Activated naive CD4-positive, alpha-beta T cell treated with anti-CD3 and anti-CD28 coated beads for 36 hours (primary cell): ENCODE results near the gene FAM117B. TPM values are rescaled to one million over a fixed set of nuclear protein-coding genes. Genes with fewer than 3 reads are reported as not detected.
A peak's percentile ranks its signal among the peaks of the same experiment; 100 is the strongest.

Experiments used
- CTCF ChIA-PET: fragments of 350-600 bp; sonication (Branson Sonifier 250); formaldehyde crosslinking; loops from one replicate; lab custom pipeline; 2021; ENCODE audit warnings: antibody characterized with exemption; lab: Charles Lee
- DNase-seq: peaks from one replicate; pipeline ENCODE4 v3.0.0-alpha.2; 2020
- H3K27ac Mint-ChIP-seq: one replicate; pipeline ENCODE4 v1.8.0; 2021; ENCODE audit warnings: mild to moderate bottlenecking, mixed read lengths
- H3K27me3 Mint-ChIP-seq: one replicate; pipeline ENCODE4 v1.8.0; 2021; ENCODE audit warnings: low read depth, mixed read lengths
- H3K36me3 Mint-ChIP-seq: one replicate; pipeline ENCODE4 v1.8.0; 2021; ENCODE audit warnings: low read depth, mixed read lengths
- H3K4me1 Mint-ChIP-seq: one replicate; pipeline ENCODE4 v1.8.0; 2021; ENCODE audit warnings: low read depth, mixed read lengths
- H3K4me3 Mint-ChIP-seq: one replicate; pipeline ENCODE4 v1.8.0; 2021; ENCODE audit warnings: mild to moderate bottlenecking, moderate library complexity, mixed read lengths
- H3K9me3 Mint-ChIP-seq: one replicate; pipeline ENCODE4 v1.8.0; 2021; ENCODE audit warnings: mixed read lengths
- intact Hi-C: fragments of 100-400 bp; cut with micrococcal nuclease; formaldehyde crosslinking; loops from one replicate; pipeline ENCODE4 v1.15.1; 2023
- total RNA-seq, 2 experiments: library from RNA; stranded (reverse); gene quantifications; one replicate each; pipeline ENCODE4 v1.2.3, GENCODE V29; 2021

The FAM117B gene
- total RNA-seq, result 10 to 100 TPM; 12.3 to 14.2 TPM

DNA sequence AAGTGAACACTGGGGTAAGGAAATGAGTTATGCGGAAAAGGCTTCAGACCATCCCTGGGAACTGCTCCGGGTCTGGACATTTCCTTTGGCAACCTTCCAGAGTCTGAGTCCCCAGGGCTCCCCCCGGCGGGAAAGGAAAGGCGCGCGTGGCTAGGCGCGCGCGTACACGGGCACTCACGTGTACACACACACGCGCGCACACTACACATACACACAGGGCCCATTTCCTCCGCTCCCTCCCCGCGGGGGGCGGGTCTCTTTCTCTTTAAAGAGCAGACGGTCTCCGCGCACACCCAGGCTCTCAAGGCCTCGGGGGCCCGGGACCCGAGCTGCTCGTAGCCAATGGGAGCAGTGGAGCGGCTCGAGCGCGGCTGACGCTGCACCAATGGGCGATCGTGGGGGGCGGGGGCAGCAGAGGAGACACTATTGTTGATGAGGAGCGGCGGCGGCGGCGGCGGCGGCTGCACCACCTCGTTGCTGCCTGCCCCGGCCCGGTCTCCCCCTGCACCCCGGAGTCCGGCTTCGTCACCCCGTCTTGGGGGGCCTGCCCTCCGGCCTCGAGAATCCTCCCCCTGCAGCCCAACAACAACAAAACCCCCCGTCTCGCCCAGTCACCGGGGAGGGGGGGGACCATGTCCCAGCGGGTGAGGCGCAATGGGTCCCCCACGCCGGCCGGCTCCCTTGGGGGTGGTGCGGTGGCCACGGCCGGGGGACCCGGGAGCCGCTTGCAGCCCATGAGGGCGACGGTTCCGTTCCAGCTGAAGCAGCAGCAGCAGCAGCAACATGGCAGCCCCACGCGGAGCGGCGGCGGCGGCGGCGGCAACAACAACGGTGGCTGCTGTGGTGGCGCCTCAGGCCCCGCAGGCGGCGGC is at the start of gene FAM117B:
Gene FAM117B (plus strand): TSS at position 414 of the 872 bp plus-strand sequence. CDS start 219 bp downstream, at position 633.
- no peaks in the 10 kb centered on the region for H3K36me3 Mint-ChIP-seq
- H3K4me1 Mint-ChIP-seq, result peaks cover 50% of the 10 kb centered on the region
- intact Hi-C loops, result loop anchor here (1.0 to 10.0 kb wide), 17 partner anchors 30 to 1517 kb away; partner anchors contain the start of genes BMPR2, CARF, CD28 and CFLAR
- DNase-seq, result peak; percentile 99
- no peaks in the 10 kb centered on the region for H3K27me3 Mint-ChIP-seq
- CTCF ChIA-PET, result interaction anchor here (0.6 to 5.2 kb wide), 5 partner anchors 33 to 133 kb away, joined by 3 to 21 read pairs (median 4); no protein-coding TSS in a partner anchor
- H3K9me3 Mint-ChIP-seq, result no peaks in the 10 kb centered on the region
- H3K27ac Mint-ChIP-seq, result peak within 1 kb of the TSS; percentile 96
- peak within 1 kb of the TSS; percentile 96 for H3K4me3 Mint-ChIP-seq

DNA sequence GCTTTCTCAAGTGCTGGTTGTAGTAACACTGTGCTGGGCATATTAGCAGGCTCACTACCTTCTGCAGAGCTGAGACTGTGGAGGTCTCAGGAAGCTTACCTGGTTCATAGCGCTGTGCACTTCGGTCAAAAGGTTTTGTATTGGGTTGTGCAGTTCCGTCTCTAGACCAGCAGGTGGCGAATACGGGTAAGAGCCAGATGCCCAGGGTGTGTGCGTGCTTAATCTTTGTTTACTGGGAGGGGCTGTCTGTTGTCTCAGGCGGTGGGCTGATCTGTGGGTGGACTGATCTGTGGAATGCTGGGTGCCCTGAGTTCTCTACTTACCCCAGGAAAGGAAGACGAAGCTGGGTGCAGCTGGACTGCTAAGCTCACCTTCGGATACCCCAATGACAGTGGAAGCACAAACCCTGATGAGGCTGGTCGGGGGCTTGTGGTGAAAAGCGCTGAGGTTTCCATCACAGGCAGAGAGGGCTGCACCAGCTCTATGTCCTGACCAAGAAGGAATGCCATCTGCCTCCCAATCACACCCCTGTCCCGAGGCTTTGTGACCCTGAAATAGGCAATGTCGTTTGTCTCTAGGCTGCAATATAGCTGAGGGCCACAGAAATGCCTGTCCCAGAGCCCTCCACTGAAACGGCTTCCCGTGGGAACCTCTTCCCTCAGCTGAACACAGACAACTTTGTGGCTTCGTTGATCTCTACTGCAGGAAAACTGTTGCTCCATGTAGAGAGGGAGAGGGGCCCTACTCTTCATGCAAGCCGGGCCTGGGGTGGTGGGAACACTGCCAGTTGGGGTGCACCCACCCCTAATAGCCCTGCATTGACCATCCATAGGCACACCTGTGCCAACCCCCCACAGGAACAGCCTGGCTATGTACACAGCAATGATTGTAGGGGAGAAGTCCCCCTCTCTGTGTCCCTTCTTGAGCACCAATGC is 45.9 kb upstream of the FAM117B start:
- no peaks in the 10 kb centered on the region for H3K27me3 Mint-ChIP-seq
- peaks cover 11% of the 10 kb centered on the region for H3K4me1 Mint-ChIP-seq
- H3K4me3 Mint-ChIP-seq, result no peak overlapping the region
- H3K36me3 Mint-ChIP-seq, result no peaks in the 10 kb centered on the region
- no peak overlapping the region for H3K27ac Mint-ChIP-seq
- CTCF ChIA-PET, result interaction anchor here (0.6 to 3.0 kb wide), 30 partner anchors 8 to 964 kb away, joined by 3 to 30 read pairs (median 4); partner anchors contain the start of genes FAM117B, ICA1L and WDR12
- DNase-seq, result peak; percentile 81
- intact Hi-C loops, result loop anchor here (1.0 to 10.0 kb wide), 9 partner anchors 20 to 1226 kb away; partner anchors contain the start of genes CARF, FAM117B and WDR12
- H3K9me3 Mint-ChIP-seq, result peaks cover 4% of the 10 kb centered on the region

GRCh38 chr2:202589582-202589949 is 45.2 kb upstream of the FAM117B start:
- intact Hi-C loops, result loop anchor here (1.0 to 10.0 kb wide), 6 partner anchors 20 to 1225 kb away; partner anchors contain the start of genes CARF and WDR12
- Mint-ChIP-seq H3K27me3 (no peaks in the 10 kb centered on the region), H3K9me3 (no peaks in the 10 kb centered on the region), H3K36me3 (no peaks in the 10 kb centered on the region), H3K4me3 (no peak overlapping the region), H3K4me1 (peaks cover 9% of the 10 kb centered on the region), H3K27ac (no peak overlapping the region)
- CTCF ChIA-PET, result interaction anchor here (0.8 to 3.0 kb wide), 17 partner anchors 9 to 569 kb away, joined by 3 to 30 read pairs (median 4); partner anchors contain the start of genes FAM117B and ICA1L
- DNase-seq, result no peak

DNA sequence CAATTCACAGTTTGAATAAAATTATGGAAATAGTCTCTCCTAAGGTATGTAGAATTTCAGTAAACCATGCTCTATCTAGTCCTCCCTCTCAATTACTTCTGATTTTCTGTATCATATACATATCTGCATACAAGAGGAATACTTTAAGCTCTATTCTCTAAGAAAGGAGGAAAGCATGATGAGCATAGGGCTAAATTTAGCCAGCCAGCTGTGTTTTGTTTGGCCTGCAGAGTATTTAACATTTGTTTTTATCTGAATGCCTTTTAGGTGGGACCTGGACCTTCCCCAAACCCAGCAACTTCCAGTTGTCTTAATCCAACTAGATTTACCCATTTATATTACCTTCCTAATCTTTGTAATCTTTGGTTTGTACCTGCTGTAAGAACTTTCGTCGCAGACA is 42.2 kb upstream of the FAM117B start:
- peaks cover 14% of the 10 kb centered on the region for H3K4me1 Mint-ChIP-seq
- intact Hi-C loops, result no loop called here
- H3K27ac Mint-ChIP-seq, result no peak overlapping the region
- H3K27me3 Mint-ChIP-seq, result no peaks in the 10 kb centered on the region
- CTCF ChIA-PET, result no interaction called here
- no peak for DNase-seq
- H3K4me3 Mint-ChIP-seq, result no peak overlapping the region
- H3K36me3 Mint-ChIP-seq, result no peaks in the 10 kb centered on the region
- H3K9me3 Mint-ChIP-seq, result no peaks in the 10 kb centered on the region

- Mint-ChIP-seq H3K36me3 (no peaks in the 10 kb centered on the region), H3K9me3 (no peaks in the 10 kb centered on the region), H3K27me3 (no peaks in the 10 kb centered on the region), H3K27ac (no peak overlapping the region), H3K4me1 (peaks cover 11% of the 10 kb centered on the region), H3K4me3 (no peak overlapping the region)
- intact Hi-C loops, result no loop called here
- CTCF ChIA-PET, result interaction anchor here (0.6 to 2.1 kb wide), 3 partner anchors 10 to 556 kb away, joined by 3 to 13 read pairs (median 3); no protein-coding TSS in a partner anchor
- DNase-seq, result no peak
Observed at GRCh38 chr2:202599105-202599504, 35.7 kb upstream of the FAM117B start.

DNA sequence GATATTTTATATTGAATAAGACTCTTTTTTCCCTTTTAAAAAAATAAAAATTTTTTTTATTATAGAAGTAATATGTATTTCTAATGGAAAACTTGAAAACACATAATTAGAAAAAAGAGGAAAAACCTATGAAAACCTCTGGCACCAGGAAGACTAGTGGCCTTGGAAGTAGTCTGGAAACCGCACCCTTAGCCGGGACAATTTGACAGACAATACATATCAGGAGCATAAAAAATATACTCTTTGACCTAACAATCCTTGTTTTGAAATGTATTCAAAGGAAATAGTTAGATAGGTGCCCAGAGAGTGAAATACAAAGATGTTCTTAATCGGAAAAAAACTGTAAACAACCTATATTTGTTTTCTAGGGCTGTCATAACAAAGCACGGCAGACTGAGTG is 34.9 kb upstream of the FAM117B start:
- Mint-ChIP-seq H3K4me1 (peaks cover 17% of the 10 kb centered on the region), H3K36me3 (no peaks in the 10 kb centered on the region), H3K27me3 (no peaks in the 10 kb centered on the region), H3K9me3 (no peaks in the 10 kb centered on the region), H3K4me3 (no peak overlapping the region), H3K27ac (no peak overlapping the region)
- intact Hi-C loops, result no loop called here
- CTCF ChIA-PET, result interaction anchor here (1.0 to 3.5 kb wide), 2 partner anchors 11 to 25 kb away, joined by 7 to 25 read pairs; no protein-coding TSS in a partner anchor
- no peak for DNase-seq

DNA sequence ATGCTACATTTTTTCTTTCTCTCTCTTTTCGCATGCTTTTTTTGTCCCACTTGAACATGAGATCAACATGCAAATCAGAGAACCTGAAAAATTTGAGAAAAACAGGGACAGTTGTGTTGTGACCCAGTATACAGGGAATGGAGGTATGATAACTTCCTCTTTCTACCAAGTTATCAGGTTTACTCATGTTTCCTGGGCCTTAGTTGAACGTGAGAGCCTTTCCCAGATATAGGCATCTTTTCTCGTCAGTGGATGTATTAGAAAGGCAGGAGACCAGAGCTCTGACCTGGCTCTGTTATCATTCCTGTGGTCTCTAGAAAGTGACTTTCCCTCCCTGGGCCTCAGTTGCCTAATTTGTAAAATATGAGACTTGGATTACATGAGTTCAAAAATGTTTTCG is 30.1 kb upstream of the FAM117B start:
- Mint-ChIP-seq H3K27ac (peak overlapping the region; percentile 63), H3K9me3 (no peaks in the 10 kb centered on the region), H3K36me3 (no peaks in the 10 kb centered on the region), H3K27me3 (no peaks in the 10 kb centered on the region), H3K4me3 (no peak overlapping the region), H3K4me1 (peaks cover 23% of the 10 kb centered on the region)
- CTCF ChIA-PET, result interaction anchor here (0.7 kb wide), 1 partner anchor 26 kb away, joined by 3 read pairs; no protein-coding TSS in a partner anchor
- DNase-seq, result no peak
- intact Hi-C loops, result loop anchor here (2.0 kb wide), 1 partner anchor 30 kb away; the partner anchor contains the start of gene FAM117B

DNA sequence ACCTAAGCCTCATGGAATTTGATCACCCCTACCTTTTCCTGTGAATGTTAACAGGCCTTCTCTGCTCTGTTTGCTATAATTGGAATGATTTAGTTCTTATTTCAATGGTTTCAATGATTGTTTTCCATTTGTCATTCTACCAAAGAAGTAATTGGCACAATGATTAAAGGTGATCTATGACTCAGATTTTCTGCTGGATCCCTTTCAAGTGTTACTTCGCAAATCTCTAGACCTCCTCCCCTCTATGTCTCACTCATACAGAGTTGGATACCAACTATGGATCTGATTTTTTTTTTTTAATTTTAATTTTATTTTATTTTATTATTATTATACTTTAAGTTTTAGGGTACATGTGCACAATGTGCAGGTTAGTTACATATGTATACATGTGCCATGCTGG is 29.6 kb upstream of the FAM117B start:
- H3K4me3 Mint-ChIP-seq, result no peak overlapping the region
- intact Hi-C loops, result loop anchor here (2.0 kb wide), 1 partner anchor 30 kb away; the partner anchor contains the start of gene FAM117B
- CTCF ChIA-PET, result no interaction called here
- H3K27ac Mint-ChIP-seq, result peak overlapping the region; percentile 63
- H3K9me3 Mint-ChIP-seq, result no peaks in the 10 kb centered on the region
- no peak for DNase-seq
- no peaks in the 10 kb centered on the region for H3K27me3 Mint-ChIP-seq
- H3K36me3 Mint-ChIP-seq, result no peaks in the 10 kb centered on the region
- peaks cover 28% of the 10 kb centered on the region for H3K4me1 Mint-ChIP-seq

GRCh38 chr2:202608142-202608852 is 26.5 kb upstream of the FAM117B start:
- DNase-seq, result no peak
- Mint-ChIP-seq H3K27me3 (no peaks in the 10 kb centered on the region), H3K27ac (no peak overlapping the region), H3K9me3 (no peaks in the 10 kb centered on the region), H3K36me3 (no peaks in the 10 kb centered on the region), H3K4me3 (no peak overlapping the region), H3K4me1 (peaks cover 25% of the 10 kb centered on the region)
- intact Hi-C loops, result no loop called here
- CTCF ChIA-PET, result no interaction called here

- CTCF ChIA-PET, result interaction anchor here (0.7 to 1.4 kb wide), 2 partner anchors 18 to 994 kb away, joined by 3 read pairs; no protein-coding TSS in a partner anchor
Observed at GRCh38 chr2:202609381-202610145, 25.2 kb upstream of the FAM117B start.

More at GRCh38 chr2:202609381-202610145, 25.2 kb upstream of the FAM117B start:
- Mint-ChIP-seq H3K27ac (no peak overlapping the region), H3K4me3 (no peak overlapping the region), H3K36me3 (no peaks in the 10 kb centered on the region), H3K27me3 (no peaks in the 10 kb centered on the region), H3K9me3 (no peaks in the 10 kb centered on the region), H3K4me1 (peaks cover 21% of the 10 kb centered on the region)
- intact Hi-C loops, result loop anchor here (1.0 kb wide), 1 partner anchor 20 kb away; no protein-coding TSS in a partner anchor
- DNase-seq, result peak; percentile 32
